ENCODE results near the gene APBA1.

APBA1 gene

DNA sequence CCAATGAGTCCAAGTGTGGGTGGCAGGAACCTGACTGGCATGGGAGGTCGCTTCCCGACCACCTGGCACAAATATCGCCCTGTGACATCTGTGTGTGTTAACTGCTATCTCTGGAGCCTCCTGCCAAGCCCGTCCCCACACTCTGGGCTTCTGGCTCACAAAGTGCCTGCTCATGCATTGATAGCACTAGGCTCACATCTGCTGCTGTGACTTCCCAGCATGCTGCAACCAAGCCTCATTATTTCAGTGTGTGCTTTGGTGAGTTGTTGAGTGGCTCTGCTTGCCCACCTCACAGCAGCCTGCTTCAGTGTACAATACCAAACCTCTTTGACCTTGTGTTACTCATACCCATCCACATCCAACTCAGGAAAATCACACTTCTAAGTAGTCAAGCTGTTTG is 139.8 kb downstream of the APBA1 start:
- H3K27ac ChIP-seq: no peak overlapping the region
- H3K4me3 ChIP-seq (ENCODE audit: low read depth in 1 of 2, low read length in 1 of 2): no peak overlapping the region
- H3K4me1 ChIP-seq (ENCODE audit: control insufficient read depth in 1 of 2, insufficient read depth in 1 of 2, low read depth in 1 of 2, low read length in 1 of 2): no peaks in the 10 kb centered on the region
- H3K36me3 ChIP-seq: no peaks in the 10 kb centered on the region
- H3K9me3 ChIP-seq: no peaks in the 10 kb centered on the region
- H3K27me3 ChIP-seq: peaks cover 47% of the 10 kb centered on the region
- TF ChIP-seq, protein P1, sequence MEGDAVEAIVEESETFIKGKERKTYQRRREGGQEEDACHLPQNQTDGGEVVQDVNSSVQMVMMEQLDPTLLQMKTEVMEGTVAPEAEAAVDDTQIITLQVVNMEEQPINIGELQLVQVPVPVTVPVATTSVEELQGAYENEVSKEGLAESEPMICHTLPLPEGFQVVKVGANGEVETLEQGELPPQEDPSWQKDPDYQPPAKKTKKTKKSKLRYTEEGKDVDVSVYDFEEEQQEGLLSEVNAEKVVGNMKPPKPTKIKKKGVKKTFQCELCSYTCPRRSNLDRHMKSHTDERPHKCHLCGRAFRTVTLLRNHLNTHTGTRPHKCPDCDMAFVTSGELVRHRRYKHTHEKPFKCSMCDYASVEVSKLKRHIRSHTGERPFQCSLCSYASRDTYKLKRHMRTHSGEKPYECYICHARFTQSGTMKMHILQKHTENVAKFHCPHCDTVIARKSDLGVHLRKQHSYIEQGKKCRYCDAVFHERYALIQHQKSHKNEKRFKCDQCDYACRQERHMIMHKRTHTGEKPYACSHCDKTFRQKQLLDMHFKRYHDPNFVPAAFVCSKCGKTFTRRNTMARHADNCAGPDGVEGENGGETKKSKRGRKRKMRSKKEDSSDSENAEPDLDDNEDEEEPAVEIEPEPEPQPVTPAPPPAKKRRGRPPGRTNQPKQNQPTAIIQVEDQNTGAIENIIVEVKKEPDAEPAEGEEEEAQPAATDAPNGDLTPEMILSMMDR (IDR thresholded peaks at IDR 0.05): no peak

DNA sequence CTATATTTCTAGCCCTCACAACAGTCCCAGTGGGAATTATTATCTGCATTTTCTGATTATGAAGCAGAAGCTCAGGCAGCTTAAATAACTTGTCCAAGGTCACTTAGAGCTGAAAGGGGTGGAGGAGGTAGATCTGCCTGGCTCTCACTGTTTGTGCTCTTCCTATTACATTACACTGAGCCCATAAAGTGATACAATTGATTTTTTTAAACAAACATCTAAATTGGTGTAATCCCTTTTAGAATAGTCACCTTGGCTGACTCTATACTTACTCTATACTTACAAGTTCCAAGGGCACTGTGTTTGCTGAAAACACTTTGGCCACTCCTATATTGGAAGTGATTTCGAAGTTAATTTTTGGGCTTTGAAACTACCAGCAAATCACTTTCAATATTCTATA is 144.7 kb downstream of the APBA1 start:
- no peaks in the 10 kb centered on the region for H3K36me3 ChIP-seq
- no peak overlapping the region for H3K27ac ChIP-seq
- no peak overlapping the region for H3K4me3 ChIP-seq (ENCODE audit: low read depth in 1 of 2, low read length in 1 of 2)
- peaks cover 29% of the 10 kb centered on the region for H3K27me3 ChIP-seq
- TF ChIP-seq, protein P1 (IDR thresholded peaks at IDR 0.05): no peak
- no peaks in the 10 kb centered on the region for H3K4me1 ChIP-seq (ENCODE audit: control insufficient read depth in 1 of 2, insufficient read depth in 1 of 2, low read depth in 1 of 2, low read length in 1 of 2)
- no peaks in the 10 kb centered on the region for H3K9me3 ChIP-seq

DNA sequence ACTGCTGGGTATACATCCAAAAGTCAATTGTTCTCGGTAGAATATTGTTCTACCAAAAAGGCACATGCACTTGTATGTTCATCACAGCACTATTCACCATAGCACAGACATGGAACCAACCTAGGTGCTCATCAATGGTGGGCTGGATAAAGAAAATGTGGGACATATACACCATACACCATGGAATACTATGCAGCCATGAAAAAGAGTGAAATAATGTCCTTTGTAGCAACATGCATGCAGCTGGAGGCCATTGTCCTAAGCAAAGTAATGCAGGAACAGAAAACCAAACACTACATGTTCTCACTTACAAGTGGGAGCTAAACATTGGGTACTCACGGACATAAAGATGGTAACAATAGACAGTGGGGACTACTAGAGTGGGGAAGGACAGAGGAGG is 145.5 kb downstream of the APBA1 start:
- Histone ChIP-seq H3K27me3 (peaks cover 22% of the 10 kb centered on the region), H3K36me3 (no peaks in the 10 kb centered on the region), H3K4me3 (ENCODE audit: low read depth in 1 of 2, low read length in 1 of 2) (no peak overlapping the region), H3K4me1 (ENCODE audit: control insufficient read depth in 1 of 2, insufficient read depth in 1 of 2, low read depth in 1 of 2, low read length in 1 of 2) (no peaks in the 10 kb centered on the region), H3K27ac (no peak overlapping the region), H3K9me3 (no peaks in the 10 kb centered on the region)
- TF ChIP-seq, protein P1 (IDR thresholded peaks at IDR 0.05): no peak

DNA sequence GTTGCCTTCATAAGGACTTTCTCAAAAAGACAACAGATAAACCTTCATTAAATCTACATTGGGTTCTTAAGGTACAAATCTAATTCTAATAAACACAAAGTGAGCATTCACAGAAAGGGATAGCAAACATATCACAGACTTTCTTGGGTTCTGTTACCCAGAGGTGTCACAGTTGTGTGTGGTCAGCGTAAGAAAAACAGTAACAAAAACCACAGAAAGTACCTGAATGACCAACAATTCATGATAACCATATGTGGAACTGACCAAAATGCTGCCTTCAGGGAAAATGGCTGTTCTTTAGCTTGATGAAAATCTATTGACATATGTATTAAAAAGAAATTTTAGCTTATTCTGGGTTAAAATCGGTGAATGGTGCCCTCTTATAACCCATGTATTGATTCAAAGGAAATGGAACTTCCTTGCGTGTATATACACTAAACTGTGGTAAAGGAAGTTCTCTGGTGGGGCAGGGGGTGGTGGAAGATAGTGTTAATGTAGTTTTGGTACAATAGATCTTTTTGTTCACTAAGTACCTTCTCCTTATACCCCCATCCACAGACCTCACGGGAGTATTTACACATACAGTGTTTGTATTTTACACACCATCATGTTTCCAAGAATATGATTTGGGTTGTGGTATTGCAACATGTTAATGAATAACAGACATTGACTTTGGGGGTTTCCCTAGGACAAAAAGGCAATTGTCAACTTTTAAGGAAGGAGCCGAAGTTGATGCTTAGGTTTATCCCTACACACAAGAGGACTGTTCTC is 152.5 kb downstream of the APBA1 start:
- H3K27ac ChIP-seq: no peak overlapping the region
- H3K4me3 ChIP-seq (ENCODE audit: low read depth in 1 of 2, low read length in 1 of 2): no peak overlapping the region
- TF ChIP-seq, protein P1 (IDR thresholded peaks at IDR 0.05): no peak
- H3K36me3 ChIP-seq: no peaks in the 10 kb centered on the region
- no peaks in the 10 kb centered on the region for H3K4me1 ChIP-seq (ENCODE audit: control insufficient read depth in 1 of 2, insufficient read depth in 1 of 2, low read depth in 1 of 2, low read length in 1 of 2)
- peaks cover 22% of the 10 kb centered on the region for H3K27me3 ChIP-seq
- H3K9me3 ChIP-seq: no peaks in the 10 kb centered on the region

DNA sequence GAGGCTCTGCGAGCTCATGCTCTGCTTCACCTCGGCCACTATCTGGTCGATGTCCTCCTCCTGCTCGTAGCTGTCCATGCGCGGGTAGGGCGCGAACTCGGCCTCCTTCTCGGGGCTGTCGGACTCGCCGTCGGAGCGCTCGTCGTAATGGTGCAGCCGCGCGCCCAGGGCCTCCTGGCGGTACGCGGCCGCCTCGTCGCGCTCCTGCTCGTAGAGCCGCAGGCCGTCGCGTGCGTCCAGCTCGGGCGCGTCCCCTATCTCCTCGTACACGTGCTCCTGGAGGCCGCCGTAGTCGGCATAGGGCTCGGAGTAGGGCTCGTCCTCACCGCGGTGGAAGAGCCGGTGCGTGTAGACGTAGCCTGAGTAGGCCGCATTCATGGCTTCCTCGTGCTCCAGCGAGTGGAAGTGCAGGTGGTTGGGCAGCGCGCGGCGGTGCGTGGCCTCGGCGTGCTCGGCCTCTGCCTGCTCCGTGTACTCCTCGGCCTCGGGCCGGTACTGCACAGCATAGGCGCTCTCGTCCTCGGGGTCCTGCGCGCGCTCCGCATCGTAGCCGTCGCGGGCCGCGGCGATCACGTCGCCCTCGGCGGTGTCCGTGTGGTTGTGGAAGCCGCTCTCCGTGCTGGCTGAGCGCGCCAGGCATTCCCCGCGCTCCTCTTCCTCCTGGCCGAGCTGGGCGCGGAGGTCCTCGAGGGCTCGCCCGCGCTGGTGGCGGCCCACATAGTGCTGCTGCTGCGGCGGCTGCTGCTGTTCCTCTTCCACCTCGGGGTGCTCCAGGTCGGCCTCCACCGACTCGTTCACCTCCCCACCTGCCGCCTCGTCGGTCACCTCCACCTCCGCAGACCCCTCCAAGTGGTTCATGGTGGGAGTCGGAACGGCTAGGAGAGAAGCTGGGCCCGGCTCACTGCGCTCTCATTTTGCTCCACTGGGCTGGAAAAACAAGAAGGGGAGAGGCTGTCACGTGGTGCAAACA is 155.5 kb downstream of the APBA1 start:
- no peaks in the 10 kb centered on the region for H3K36me3 ChIP-seq
- H3K27ac ChIP-seq: no peak overlapping the region
- H3K4me1 ChIP-seq (ENCODE audit: control insufficient read depth in 1 of 2, insufficient read depth in 1 of 2, low read depth in 1 of 2, low read length in 1 of 2): no peaks in the 10 kb centered on the region
- TF ChIP-seq, protein P1 (IDR thresholded peaks at IDR 0.05): no peak
- H3K9me3 ChIP-seq: no peaks in the 10 kb centered on the region
- H3K4me3 ChIP-seq (ENCODE audit: low read depth in 1 of 2, low read length in 1 of 2): no peak overlapping the region
- peaks cover 19% of the 10 kb centered on the region for H3K27me3 ChIP-seq
